Uterus (tissue), 2 donors: ENCODE data around the gene TNP2.

Source experiments
- POLR2A ChIP-seq, 2 donors: fragments of 450-650 bp; IDR thresholded peaks; one replicate each; pipeline ENCODE4 v1.6.1; 2016; ENCODE audit warnings: antibody characterized with exemption in 2 of 2, mild to moderate bottlenecking in 1 of 2, moderate library complexity in 1 of 2
- TF ChIP-seq, protein P1 (sequence below), 4 experiments: fragments of 200-600 bp in 2 of 4; fragments of 450-650 bp in 2 of 4; sonication (generic) in 2 of 4; IDR thresholded peaks; one replicate each; pipeline ENCODE4 v1.5.1; 2016 to 2019; ENCODE audit warnings: antibody characterized with exemption in 4 of 4, mild to moderate bottlenecking in 2 of 4, moderate library complexity in 1 of 4

DNA sequence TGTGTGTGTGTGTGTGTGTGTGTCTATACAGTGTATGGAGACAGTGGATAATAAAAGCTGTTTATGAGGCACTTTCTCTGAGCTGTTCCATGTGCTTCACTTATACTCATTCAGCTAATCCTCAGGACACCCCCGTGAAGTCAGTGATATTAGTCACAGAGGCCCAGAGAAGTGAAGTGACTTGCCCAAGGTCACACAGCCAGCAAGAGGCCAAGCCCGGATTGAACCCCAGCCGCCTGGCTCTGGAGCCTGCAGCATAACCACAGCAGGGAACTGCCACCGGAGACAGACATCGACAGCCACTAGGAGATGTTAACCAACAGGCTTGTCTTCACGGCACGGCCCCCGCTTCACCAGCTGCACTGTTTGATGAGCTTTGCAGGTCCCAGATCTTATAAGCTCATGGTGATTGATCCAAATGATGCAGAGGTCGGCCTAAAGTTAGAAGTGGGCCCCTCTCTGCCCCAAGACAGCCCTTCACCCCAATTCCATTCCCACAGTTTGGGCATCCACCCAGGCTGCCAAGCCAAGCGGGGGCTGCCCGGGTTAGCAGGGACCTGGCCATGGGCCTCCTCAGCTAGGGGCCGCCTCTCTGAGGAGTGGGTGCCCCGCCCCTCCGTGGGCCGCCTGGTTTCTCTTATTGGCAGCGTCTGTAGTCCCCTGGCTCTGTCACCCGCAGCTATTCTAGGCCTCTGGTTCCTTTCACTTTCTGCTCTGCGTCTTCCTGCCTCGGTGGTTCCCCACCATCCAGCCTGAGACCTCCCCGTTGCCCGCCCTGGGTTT is 44.0 kb downstream of the TNP2 start:
- TF ChIP-seq POLR2A (IDR thresholded peaks at IDR 0.05) = no peak
- TF ChIP-seq, protein P1, sequence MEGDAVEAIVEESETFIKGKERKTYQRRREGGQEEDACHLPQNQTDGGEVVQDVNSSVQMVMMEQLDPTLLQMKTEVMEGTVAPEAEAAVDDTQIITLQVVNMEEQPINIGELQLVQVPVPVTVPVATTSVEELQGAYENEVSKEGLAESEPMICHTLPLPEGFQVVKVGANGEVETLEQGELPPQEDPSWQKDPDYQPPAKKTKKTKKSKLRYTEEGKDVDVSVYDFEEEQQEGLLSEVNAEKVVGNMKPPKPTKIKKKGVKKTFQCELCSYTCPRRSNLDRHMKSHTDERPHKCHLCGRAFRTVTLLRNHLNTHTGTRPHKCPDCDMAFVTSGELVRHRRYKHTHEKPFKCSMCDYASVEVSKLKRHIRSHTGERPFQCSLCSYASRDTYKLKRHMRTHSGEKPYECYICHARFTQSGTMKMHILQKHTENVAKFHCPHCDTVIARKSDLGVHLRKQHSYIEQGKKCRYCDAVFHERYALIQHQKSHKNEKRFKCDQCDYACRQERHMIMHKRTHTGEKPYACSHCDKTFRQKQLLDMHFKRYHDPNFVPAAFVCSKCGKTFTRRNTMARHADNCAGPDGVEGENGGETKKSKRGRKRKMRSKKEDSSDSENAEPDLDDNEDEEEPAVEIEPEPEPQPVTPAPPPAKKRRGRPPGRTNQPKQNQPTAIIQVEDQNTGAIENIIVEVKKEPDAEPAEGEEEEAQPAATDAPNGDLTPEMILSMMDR (IDR thresholded peaks at IDR 0.05) = no peak
